Spleen (tissue), 11 donors: ENCODE measurements around the gene CHST1. TPM values are rescaled to one million over a fixed set of nuclear protein-coding genes. Genes with fewer than 3 reads are reported as not detected.

Experiments
- DNase-seq: peaks from one replicate; pipeline ENCODE4 v3.0.0-alpha.2; 2020
- H3K27ac ChIP-seq, 8 donors: fragments of 200-600 bp; sonication (generic) in 7 of 8; 1 replicate in 4 of 8; 2 replicates in 4 of 8; pipeline versions ENCODE4 v1.5.0 to v1.8.0; 2016 to 2021; ENCODE audit warnings: inconsistent platforms in 4 of 8, mild to moderate bottlenecking in 4 of 8, moderate library complexity in 1 of 8
- H3K27me3 ChIP-seq, 7 donors: fragments of 200-600 bp; sonication (generic) in 6 of 7; replicated peaks in 1 of 7; 1 replicate in 4 of 7; 2 replicates in 3 of 7; pipeline versions ENCODE4 v1.5.0 to v1.8.0; 2016 to 2021; ENCODE audit warnings: inconsistent platforms in 3 of 7, mild to moderate bottlenecking in 1 of 7
- H3K36me3 ChIP-seq, 6 donors: fragments of 200-600 bp; sonication (generic) in 5 of 6; 1 replicate in 4 of 6; 2 replicates in 2 of 6; pipeline versions ENCODE4 v1.5.0 to v1.8.0; 2016 to 2021; ENCODE audit warnings: inconsistent platforms in 2 of 6
- H3K4me1 ChIP-seq, 6 donors: fragments of 200-600 bp; sonication (generic) in 5 of 6; 1 replicate in 3 of 6; 2 replicates in 3 of 6; pipeline versions ENCODE4 v1.5.0 to v1.8.0; 2016 to 2021; ENCODE audit warnings: inconsistent platforms in 3 of 6
- H3K4me3 ChIP-seq, 8 donors: fragments of 200-600 bp; sonication (generic) in 7 of 8; 1 replicate in 4 of 8; 2 replicates in 4 of 8; pipeline versions ENCODE4 v1.5.0 to v1.8.0; 2016 to 2021; ENCODE audit warnings: inconsistent platforms in 4 of 8, mild to moderate bottlenecking in 4 of 8, moderate library complexity in 2 of 8
- H3K9me3 ChIP-seq, 8 donors: fragments of 200-600 bp; sonication (generic) in 7 of 8; 1 replicate in 4 of 8; 2 replicates in 4 of 8; pipeline versions ENCODE4 v1.5.0 to v1.8.0; 2016 to 2021; ENCODE audit warnings: inconsistent platforms in 4 of 8
- CTCF ChIP-seq, 11 experiments: fragments of 200-600 bp in 7 of 11; fragments of 450-650 bp in 4 of 11; sonication (generic) in 4 of 11; IDR thresholded peaks in 8 of 11; conservative IDR thresholded peaks in 3 of 11; 1 replicate in 7 of 11; 2 replicates in 4 of 11; pipeline versions ENCODE4 v1.4.0 to v1.8.0; 2016 to 2021; ENCODE audit warnings: antibody characterized with exemption in 11 of 11, inconsistent platforms in 4 of 11, mild to moderate bottlenecking in 1 of 11
- POLR2A ChIP-seq, 3 donors: fragments of 450-650 bp; IDR thresholded peaks; one replicate each; pipeline ENCODE4 v1.5.1; 2017; ENCODE audit warnings: antibody characterized with exemption in 3 of 3, mild to moderate bottlenecking in 1 of 3
- POLR2AphosphoS5 ChIP-seq, 3 donors: sonication (generic); formaldehyde crosslinking; IDR thresholded peaks; one replicate each; pipeline ENCODE4 v1.5.1; 2017; ENCODE audit warnings: antibody characterized with exemption in 3 of 3
- WGBS, 5 donors: extraction: QIAGEN DNeasy Blood & Tissue Kit in 3 of 5; methylation state at CpG; one replicate each; pipeline versions ENCODE4 v1.1.5 to v1.1.7; 2013 to 2018; 5-methylcytosine and 5-hydroxymethylcytosine counted together
- intact Hi-C: fragments of 100-400 bp; cut with DNase I; formaldehyde crosslinking; loops from one replicate; pipeline ENCODE4 v1.15.0; 2023; ENCODE audit warnings: low total_unique reads
- polyA plus RNA-seq, 3 donors: library from polyadenylated mRNA; stranded (reverse); fragments of 200-250 nt; gene quantifications; one replicate each; pipeline ENCODE4 v1.2.1, GENCODE V29; 2013
- total RNA-seq, 7 donors: library from RNA; depleted of rRNA in 3 of 7; stranded (reverse); fragments of >200 nt in 3 of 7; fragmentation: NEBNext Ultra II Directional in 4 of 7; extraction: Animal tissue kit (Norgen Biotek cat#: 25700) in 4 of 7; gene quantifications; one replicate each; pipeline versions ENCODE4 v1.1.0 to v1.2.1, GENCODE V29; 2016 to 2021
- donor health status: healthy with polysubstance abuse.
- donor health status: DM: no; HTN: no; CAD: no; lungs with moderate emphysema.
- donor health status: DM: no; HTN: no; CAD: no.
- donor health status: Bipolar disorder and iron deficiency.
- donor health status: healthy.
- donor health status: DM: no; HTN: no; CAD: no.
- donor health status: DM: yes; HTN: yes; CAD: no.

Gene CHST1
- total and polyA plus RNA-seq, 10 donors, result 1.1 to 18.9 (median 6.2) TPM

GRCh38 chr11:45662096-45662664, 3.2 kb downstream of the CHST1 start:
- H3K36me3 ChIP-seq, result no peaks in the 10 kb centered on the region
- no peak for TF ChIP-seq POLR2AphosphoS5 (IDR thresholded peaks at IDR 0.05)
- no peak for TF ChIP-seq CTCF (IDR thresholded peaks at IDR 0.05 in 8 of 11, conservative IDR thresholded peaks at IDR 0.05 in 3 of 11)
- TF ChIP-seq POLR2A (IDR thresholded peaks at IDR 0.05), result no peak
- DNase-seq, result peak; percentile 58
- 61 to 72% (median 68%) methylated on average over 5 of the region's 5 CpGs for WGBS, 5 donors
- H3K27ac ChIP-seq, result peak overlapping the region in 2 of 8 donors; percentile 5 to 80
- intact Hi-C loops, result no loop called here
- peaks cover 17 to 83% (median 47%) of the 10 kb centered on the region in 6 donors for H3K4me1 ChIP-seq
- no peak overlapping the region for H3K4me3 ChIP-seq
- no peaks in the 10 kb centered on the region for H3K9me3 ChIP-seq
- peaks cover 0 to 100% (median 44%) of the 10 kb centered on the region in 7 donors for H3K27me3 ChIP-seq

- Histone ChIP-seq H3K27ac (peak overlapping the region in 1 of 8 donors; percentile 9), H3K4me1 (peaks cover 17 to 83% (median 47%) of the 10 kb centered on the region in 6 donors), H3K36me3 (no peaks in the 10 kb centered on the region), H3K9me3 (no peaks in the 10 kb centered on the region), H3K27me3 (peaks cover 0 to 100% (median 39%) of the 10 kb centered on the region in 7 donors), H3K4me3 (no peak overlapping the region)
- 44 to 62% (median 56%) methylated on average over 7 of the region's 7 CpGs for WGBS, 5 donors
- DNase-seq, result peak; percentile 27
- intact Hi-C loops, result no loop called here
- TF ChIP-seq POLR2A (IDR thresholded peaks at IDR 0.05), result no peak
- no peak for TF ChIP-seq POLR2AphosphoS5 (IDR thresholded peaks at IDR 0.05)
Measured at GRCh38 chr11:45661439-45662055, 3.9 kb downstream of the CHST1 start.

DNA sequence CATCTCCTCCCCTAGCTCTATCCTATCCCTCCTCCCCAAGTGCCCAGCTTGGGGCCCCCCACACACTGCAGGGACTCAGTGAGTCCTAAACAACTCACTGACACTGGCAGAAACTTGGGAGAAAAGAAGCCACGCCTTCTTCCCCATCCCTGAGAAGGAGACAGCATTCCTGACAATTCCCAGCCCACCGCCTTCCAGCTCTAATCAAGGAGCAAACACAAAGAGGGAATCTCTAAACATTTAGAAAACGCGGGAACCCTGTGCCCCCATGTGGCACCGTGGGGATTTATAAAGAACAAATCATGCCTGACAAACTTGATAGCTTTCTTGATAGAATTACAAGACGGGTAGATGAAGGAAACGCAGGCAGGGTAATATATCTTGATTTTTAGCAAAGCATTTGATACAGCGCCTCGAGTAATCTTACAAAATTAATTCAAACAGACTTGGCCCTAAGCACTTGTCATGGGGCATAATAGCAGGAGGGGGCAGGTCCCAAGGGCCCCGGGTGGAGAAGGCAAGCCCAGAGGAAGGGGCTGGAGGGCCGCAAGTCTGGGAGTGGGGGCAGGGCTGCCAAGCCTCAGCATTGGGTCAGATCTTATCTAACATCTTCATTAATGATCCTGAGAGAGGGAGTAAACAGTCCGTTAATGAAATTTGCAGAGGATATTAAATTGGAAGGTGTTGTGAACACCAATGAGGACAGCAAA, 4.5 kb downstream of the CHST1 start:
- H3K9me3 ChIP-seq, result no peaks in the 10 kb centered on the region
- peak overlapping the region in 1 of 8 donors; percentile 9 for H3K27ac ChIP-seq
- no peak overlapping the region for H3K4me3 ChIP-seq
- intact Hi-C loops, result no loop called here
- H3K27me3 ChIP-seq, result peaks cover 0 to 100% (median 32%) of the 10 kb centered on the region in 7 donors
- peak; percentile 30 for DNase-seq
- WGBS, 5 donors, result 38 to 47% (median 44%) methylated on average over 12 of the region's 12 CpGs
- H3K4me1 ChIP-seq, result peaks cover 17 to 81% (median 45%) of the 10 kb centered on the region in 6 donors
- no peak for TF ChIP-seq POLR2A (IDR thresholded peaks at IDR 0.05)
- no peak for TF ChIP-seq CTCF (IDR thresholded peaks at IDR 0.05 in 8 of 11, conservative IDR thresholded peaks at IDR 0.05 in 3 of 11)
- TF ChIP-seq POLR2AphosphoS5 (IDR thresholded peaks at IDR 0.05), result no peak
- H3K36me3 ChIP-seq, result no peaks in the 10 kb centered on the region

DNA sequence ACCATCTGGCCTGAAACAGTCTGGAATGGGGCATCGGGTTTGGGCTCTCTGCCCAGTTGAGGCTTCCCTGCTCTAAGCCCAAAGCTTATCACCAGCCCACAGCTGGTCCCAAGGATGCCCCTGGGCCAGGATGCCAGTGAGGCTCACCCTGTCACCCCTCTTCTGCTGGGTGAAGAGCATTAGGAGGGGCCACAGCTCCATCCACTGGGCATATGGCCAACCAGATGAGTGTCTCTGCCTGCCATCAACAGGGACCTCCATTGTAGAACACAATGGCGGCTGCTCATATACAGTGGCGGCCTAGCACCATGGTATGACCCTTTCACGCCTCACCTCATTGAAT, 5.6 kb downstream of the CHST1 start:
- H3K4me1 ChIP-seq, result peaks cover 20 to 81% (median 44%) of the 10 kb centered on the region in 6 donors
- WGBS, 5 donors, result 67 to 81% (median 77%) methylated on average over 3 to 4 of the region's 4 CpGs

More for the DNA sequence above, 5.6 kb downstream of the CHST1 start:
- H3K36me3 ChIP-seq, result no peaks in the 10 kb centered on the region
- H3K4me3 ChIP-seq, result no peak overlapping the region
- H3K9me3 ChIP-seq, result no peaks in the 10 kb centered on the region
- H3K27me3 ChIP-seq, result peaks cover 0 to 98% (median 21%) of the 10 kb centered on the region in 7 donors
- DNase-seq, result no peak
- TF ChIP-seq POLR2AphosphoS5 (IDR thresholded peaks at IDR 0.05), result peak in 2 of 3 donors; percentile 80 to 82
- no peak for TF ChIP-seq POLR2A (IDR thresholded peaks at IDR 0.05)
- H3K27ac ChIP-seq, result peak overlapping the region in 4 of 8 donors; percentile 65 to 74 (median 73)
- intact Hi-C loops, result loop anchor here (5.0 to 10.0 kb wide), 2 partner anchors 297 to 315 kb away; no protein-coding TSS in a partner anchor
